Measurements from ENCODE around the gene CCDC183.

GRCh38 chr9:136796238-136796774 lies at the start of gene CCDC183:
- TF ChIP-seq POLR2A (IDR thresholded peaks at IDR 0.05), result no peak
- TF ChIP-seq, protein P1, sequence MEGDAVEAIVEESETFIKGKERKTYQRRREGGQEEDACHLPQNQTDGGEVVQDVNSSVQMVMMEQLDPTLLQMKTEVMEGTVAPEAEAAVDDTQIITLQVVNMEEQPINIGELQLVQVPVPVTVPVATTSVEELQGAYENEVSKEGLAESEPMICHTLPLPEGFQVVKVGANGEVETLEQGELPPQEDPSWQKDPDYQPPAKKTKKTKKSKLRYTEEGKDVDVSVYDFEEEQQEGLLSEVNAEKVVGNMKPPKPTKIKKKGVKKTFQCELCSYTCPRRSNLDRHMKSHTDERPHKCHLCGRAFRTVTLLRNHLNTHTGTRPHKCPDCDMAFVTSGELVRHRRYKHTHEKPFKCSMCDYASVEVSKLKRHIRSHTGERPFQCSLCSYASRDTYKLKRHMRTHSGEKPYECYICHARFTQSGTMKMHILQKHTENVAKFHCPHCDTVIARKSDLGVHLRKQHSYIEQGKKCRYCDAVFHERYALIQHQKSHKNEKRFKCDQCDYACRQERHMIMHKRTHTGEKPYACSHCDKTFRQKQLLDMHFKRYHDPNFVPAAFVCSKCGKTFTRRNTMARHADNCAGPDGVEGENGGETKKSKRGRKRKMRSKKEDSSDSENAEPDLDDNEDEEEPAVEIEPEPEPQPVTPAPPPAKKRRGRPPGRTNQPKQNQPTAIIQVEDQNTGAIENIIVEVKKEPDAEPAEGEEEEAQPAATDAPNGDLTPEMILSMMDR (IDR thresholded peaks at IDR 0.05), result no peak

Data from body of pancreas (tissue), 4 donors.